Hematopoietic multipotent progenitor cell treated with erythropoietin and hydrocortisone succinate and interleukin-3 and kit ligand, for 6 days (in vitro differentiated cells): Measurements from ENCODE around the gene EPHB2.

Experiments
- DNase-seq: peaks from one replicate; pipeline ENCODE4 v3.0.0-alpha.2; 2015

Gene EPHB2

GRCh38 chr1:22959545-22960360 is 249.1 kb downstream of the EPHB2 start:
- no peak for DNase-seq

- no peak for DNase-seq
Measured at GRCh38 chr1:22962558-22962957, 251.9 kb downstream of the EPHB2 start.

GRCh38 chr1:22963044-22963677 is 252.5 kb downstream of the EPHB2 start:
- no peak for DNase-seq

GRCh38 chr1:22966309-22966708 is 255.7 kb downstream of the EPHB2 start:
- DNase-seq = no peak

GRCh38 chr1:22967833-22968232 is 257.2 kb downstream of the EPHB2 start:
- no peak for DNase-seq

- peak; percentile 19 for DNase-seq
Measured at GRCh38 chr1:22969304-22969709, 258.7 kb downstream of the EPHB2 start.

- no peak for DNase-seq
Measured at GRCh38 chr1:22970096-22970495, 259.5 kb downstream of the EPHB2 start.
